ENCODE results near the gene SLC9C1. TPM values are rescaled to one million over a fixed set of nuclear protein-coding genes. Genes with fewer than 3 reads are reported as not detected.

SLC9C1 gene
- total RNA-seq, 1 experiment from 2014 or later, result 0.79 TPM

DNA sequence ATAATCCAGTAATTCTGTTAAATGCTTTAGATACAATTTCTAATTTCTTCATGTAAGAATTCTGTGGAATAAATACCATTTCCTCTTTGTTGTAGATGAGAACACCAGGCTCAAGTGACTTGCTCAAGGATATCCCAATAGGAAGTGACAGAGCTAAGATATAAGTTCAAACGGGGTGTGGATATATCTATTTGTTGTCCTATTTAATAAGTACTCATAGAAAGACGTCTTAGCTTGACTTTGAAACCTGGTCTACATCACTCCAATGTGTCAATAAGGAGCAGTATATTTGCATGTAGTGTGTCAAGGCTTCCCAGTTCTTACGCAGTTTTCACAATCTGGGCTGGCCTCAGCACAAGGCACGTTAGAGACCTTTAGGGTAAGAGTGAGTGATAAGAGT lies 156.2 kb downstream of the SLC9C1 start:
- H3K79me2 ChIP-seq (ENCODE audit: insufficient read depth, low read length), result no peaks in the 10 kb centered on the region
- no peaks in the 10 kb centered on the region; a peak in 1 of 4 replicates for H3K4me1 ChIP-seq (ENCODE audit: control insufficient read depth in 1 of 2, insufficient read depth in 2 of 2, low read length in 2 of 2)
- no peak overlapping the region for H3K4me2 ChIP-seq (ENCODE audit: low read length)
- ChIA-PET CTCF (interaction anchor here (0.6 to 3.9 kb wide), 7 partner anchors 26 to 393 kb away, joined by 3 to 23 read pairs (median 4); partner anchors contain the start of gene SLC9C1), POLR2A (interaction anchor here (1.3 kb wide), 1 partner anchor 156 kb away, joined by 6 read pairs; the partner anchor contains the start of gene SLC9C1), RAD21 (ENCODE audit: low non-redundant PET in 1 of 2, low total read pairs in 2 of 2, uncharacterized antibody in 2 of 2, unreplicated experiment in 2 of 2) (no interaction called here)
- H3K9me3 ChIP-seq (ENCODE audit: control insufficient read depth in 1 of 2, insufficient read depth in 1 of 2, low read depth in 1 of 2, low read length in 2 of 2), result no peaks in the 10 kb centered on the region
- H3K9ac ChIP-seq (ENCODE audit: low read length), result no peak overlapping the region
- no TSS peak for BruUV-seq (replicated peaks)
- H2AFZ ChIP-seq (ENCODE audit: low read depth, low read length, poor library complexity, severe bottlenecking), result no peak overlapping the region
- no peaks in the 10 kb centered on the region for H4K20me1 ChIP-seq (ENCODE audit: insufficient read depth)
- no peak for DNase-seq (ENCODE audit: low read depth, low spot score)
- ATAC-seq, result no peak
- no peaks in the 10 kb centered on the region for H3K36me3 ChIP-seq (ENCODE audit: control insufficient read depth in 1 of 2, insufficient read depth in 2 of 2, low read length in 2 of 2)
- no peaks in the 10 kb centered on the region for H3K27me3 ChIP-seq (ENCODE audit: insufficient read depth, low read length)
- H3K9me2 ChIP-seq (ENCODE audit: insufficient read depth), result no peaks in the 10 kb centered on the region
- no peak overlapping the region for H3K4me3 ChIP-seq (replicated peaks in 1 of 2; ENCODE audit: low read depth in 1 of 2, low read length in 2 of 2)
- H3K27ac ChIP-seq (ENCODE audit: low read depth, low read length), result no peak overlapping the region
- intact Hi-C loops (cut with micrococcal nuclease), result loop anchor here (1.0 to 5.0 kb wide), 4 partner anchors 190 to 394 kb away; no protein-coding TSS in a partner anchor
- TF ChIP-seq SP1 (IDR thresholded peaks at IDR 0.05; ENCODE audit: low read depth) (no peak), ZNF274 (IDR thresholded peaks at IDR 0.05; ENCODE audit: low read depth, low read length) (no peak), ZBTB33 (IDR thresholded peaks at IDR 0.05; ENCODE audit: extremely low read depth, insufficient replicate concordance, low read length) (no peak), FOSL1 (IDR thresholded peaks at IDR 0.05; ENCODE audit: low read depth) (no peak), ATF3 (IDR thresholded peaks at IDR 0.05) (no peak), CEBPB (IDR thresholded peaks at IDR 0.05; ENCODE audit: low read depth) (no peak), YY1 (IDR thresholded peaks at IDR 0.05; ENCODE audit: extremely low read depth, insufficient replicate concordance, low read depth, low read length) (no peak), CBX3 (IDR thresholded peaks at IDR 0.05; ENCODE audit: low read depth) (no peak), JUND (IDR thresholded peaks at IDR 0.05) (no peak), REST (IDR thresholded peaks at IDR 0.05; ENCODE audit: low read depth) (no peak), SRF (IDR thresholded peaks at IDR 0.05; ENCODE audit: low read depth) (no peak), EZH2phosphoT487 (IDR thresholded peaks at IDR 0.05; ENCODE audit: borderline replicate concordance) (no peak), SIN3A (IDR thresholded peaks at IDR 0.05; ENCODE audit: low read depth) (no peak)
- TF ChIP-seq, protein P1, sequence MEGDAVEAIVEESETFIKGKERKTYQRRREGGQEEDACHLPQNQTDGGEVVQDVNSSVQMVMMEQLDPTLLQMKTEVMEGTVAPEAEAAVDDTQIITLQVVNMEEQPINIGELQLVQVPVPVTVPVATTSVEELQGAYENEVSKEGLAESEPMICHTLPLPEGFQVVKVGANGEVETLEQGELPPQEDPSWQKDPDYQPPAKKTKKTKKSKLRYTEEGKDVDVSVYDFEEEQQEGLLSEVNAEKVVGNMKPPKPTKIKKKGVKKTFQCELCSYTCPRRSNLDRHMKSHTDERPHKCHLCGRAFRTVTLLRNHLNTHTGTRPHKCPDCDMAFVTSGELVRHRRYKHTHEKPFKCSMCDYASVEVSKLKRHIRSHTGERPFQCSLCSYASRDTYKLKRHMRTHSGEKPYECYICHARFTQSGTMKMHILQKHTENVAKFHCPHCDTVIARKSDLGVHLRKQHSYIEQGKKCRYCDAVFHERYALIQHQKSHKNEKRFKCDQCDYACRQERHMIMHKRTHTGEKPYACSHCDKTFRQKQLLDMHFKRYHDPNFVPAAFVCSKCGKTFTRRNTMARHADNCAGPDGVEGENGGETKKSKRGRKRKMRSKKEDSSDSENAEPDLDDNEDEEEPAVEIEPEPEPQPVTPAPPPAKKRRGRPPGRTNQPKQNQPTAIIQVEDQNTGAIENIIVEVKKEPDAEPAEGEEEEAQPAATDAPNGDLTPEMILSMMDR (IDR thresholded peaks at IDR 0.05 in 2 of 3, conservative IDR thresholded peaks at IDR 0.05 in 1 of 3; ENCODE audit: borderline replicate concordance in 1 of 3, insufficient read depth in 1 of 3, low read depth in 2 of 3, low read length in 2 of 3), result no peak

All from HCT116 (cell line).